ENCODE results near the gene ABHD14A. TPM values are rescaled to one million over a fixed set of nuclear protein-coding genes. Genes with fewer than 3 reads are reported as not detected.

The ABHD14A gene
- total and polyA plus RNA-seq, 2 of the 4 experiments (the other 2 are of a cell fraction) = 3.4 to 10.0 TPM

- TF ChIP-seq CEBPB (IDR thresholded peaks at IDR 0.05; ENCODE audit: low read depth, low read length) (no peak), RFX5 (IDR thresholded peaks at IDR 0.05; ENCODE audit: low read depth, low read length) (no peak)
Measured at GRCh38 chr3:51986010-51986947, 11.4 kb downstream of the ABHD14A start (continued).

GRCh38 chr3:51987568-51987967, 12.7 kb downstream of the ABHD14A start:
- ChIA-PET POLR2A (ENCODE audit: unreplicated experiment) (no interaction called here), CTCF (no interaction called here)
- BruUV-seq (replicated peaks) = no TSS peak
- Histone ChIP-seq H4K5ac (ENCODE audit: low read depth, low read length) (no peak overlapping the region), H3K14ac (replicated peaks; ENCODE audit: low read depth, low read length) (no peak overlapping the region), H2AK5ac (ENCODE audit: low read depth, low read length) (no peak overlapping the region), H3K56ac (ENCODE audit: extremely low read depth, insufficient read depth, low read length) (no peak overlapping the region), H3K9ac (ENCODE audit: low read depth, low read length) (no peak overlapping the region), H2AK9ac (replicated peaks; ENCODE audit: low read depth, low read length, poor library complexity) (no peak overlapping the region), H3K9me1 (ENCODE audit: insufficient read depth, low read length) (peaks cover 10% of the 10 kb centered on the region), H3K36me3 (ENCODE audit: control insufficient read depth, insufficient read depth, low read length) (peaks cover 14% of the 10 kb centered on the region), H3K9me3 (ENCODE audit: control insufficient read depth, insufficient read depth, low read length) (no peaks in the 10 kb centered on the region), H2BK15ac (ENCODE audit: low read depth, low read length) (no peak overlapping the region), H2BK5ac (ENCODE audit: low read depth, low read length, poor library complexity, severe bottlenecking) (no peak overlapping the region), H3K4ac (ENCODE audit: low read depth, low read length) (no peak overlapping the region), H2BK20ac (ENCODE audit: low read depth, low read length) (no peak overlapping the region), H3K4me3 (ENCODE audit: insufficient read depth, low read depth, low read length) (no peak overlapping the region), H3K23ac (ENCODE audit: low read depth, low read length) (no peak overlapping the region), H4K91ac (ENCODE audit: insufficient read depth, low read depth, low read length) (no peak overlapping the region), H3K79me1 (ENCODE audit: low read depth in 1 of 2, low read length in 2 of 2) (peaks cover 15 to 51% of the 10 kb centered on the region in 2 experiments; a peak in 3 of 4 replicates), H4K20me1 (ENCODE audit: insufficient read depth, low read length) (peaks cover 8% of the 10 kb centered on the region), H2AFZ (replicated peaks; ENCODE audit: low read length, poor library complexity) (no peak overlapping the region), H3K27me3 (ENCODE audit: control insufficient read depth, insufficient read depth, low read length) (no peaks in the 10 kb centered on the region), H4K8ac (ENCODE audit: low read depth in 2 of 2, low read length in 2 of 2) (no peak overlapping the region), H2BK120ac (ENCODE audit: low read depth, low read length) (no peak overlapping the region), H3K4me1 (ENCODE audit: control insufficient read depth, insufficient read depth, low read length) (peaks cover 13% of the 10 kb centered on the region), H3K18ac (ENCODE audit: low read depth, low read length) (no peak overlapping the region), H3K4me2 (ENCODE audit: low read depth, low read length) (no peak overlapping the region), H3K27ac (ENCODE audit: insufficient read depth, low read length) (no peak overlapping the region)
- TF ChIP-seq USF2 (IDR thresholded peaks at IDR 0.05; ENCODE audit: low read depth, low read length) = no peak
- no peak for TF ChIP-seq NFE2L2 (IDR thresholded peaks at IDR 0.05; ENCODE audit: low read depth, low read length)
- TF ChIP-seq RCOR1 (IDR thresholded peaks at IDR 0.05; ENCODE audit: insufficient replicate concordance, low read length) = no peak
- TF ChIP-seq BHLHE40 (IDR thresholded peaks at IDR 0.05; ENCODE audit: low read depth, low read length) = no peak
- TF ChIP-seq FOS (IDR thresholded peaks at IDR 0.05; ENCODE audit: low read depth, low read length) = no peak
- TF ChIP-seq RAD21 (IDR thresholded peaks at IDR 0.05; ENCODE audit: low read length) = no peak
- no peak for TF ChIP-seq CEBPB (IDR thresholded peaks at IDR 0.05; ENCODE audit: low read depth, low read length)
- TF ChIP-seq RFX5 (IDR thresholded peaks at IDR 0.05; ENCODE audit: low read depth, low read length) = no peak
- TF ChIP-seq CTCF (conservative IDR thresholded peaks at IDR 0.05; ENCODE audit: low read depth, low read length) = no peak
- intact Hi-C loops (cut with micrococcal nuclease) (no loop called here), in situ Hi-C loops (cut with MboI; ENCODE audit: low sequenced_read_pairs) (no loop called here), dilution Hi-C loops (cut with HindIII; ENCODE audit: low sequenced_read_pairs, unreplicated experiment) (no loop called here)
- WGBS, 2 experiments (ENCODE audit: extremely low coverage in 2 of 2, insufficient read length in 1 of 2) = 90% methylated on average over 2 of the region's 7 CpGs; no CpG with 5 or more reads in 1 of the 2 experiments
- DNase-seq (no peak), ATAC-seq (ENCODE audit: low read depth) (no peak)
